ENCODE data around the gene MYL11. TPM values are rescaled to one million over a fixed set of nuclear protein-coding genes. Genes with fewer than 3 reads are reported as not detected.
"Not testable (repeated sequence)": the region's sequence is repeated elsewhere in the genome, so short reads cannot be mapped to it uniquely, and the experiment has no call there.

The MYL11 gene
- total RNA-seq, result not detected
- long read RNA-seq, result 0 reads

- intact Hi-C loops (cut with DNase I), result no loop called here
- no peak for ATAC-seq
- no peak for DNase-seq (ENCODE audit: missing footprints)
Measured at GRCh38 chr16:30374538-30374937, at the start of gene MYL11. TSS of gene MYL11 (plus strand) at chr16:30374802. CDS start at chr16:30374858, 56 bp downstream.

- intact Hi-C loops (cut with DNase I), result not testable (repeated sequence)
- DNase-seq (ENCODE audit: missing footprints), result peak; percentile 94
- peak; percentile 97 for ATAC-seq
Measured at GRCh38 chr16:30334473-30334989, 40.1 kb upstream of the MYL11 start.

GRCh38 chr16:30335028-30335597 lies 39.5 kb upstream of the MYL11 start:
- DNase-seq (ENCODE audit: missing footprints) (peak; percentile 96), ATAC-seq (peak; percentile 96)
- intact Hi-C loops (cut with DNase I), result not testable (repeated sequence)

GRCh38 chr16:30335598-30336474 lies 38.8 kb upstream of the MYL11 start:
- intact Hi-C loops (cut with DNase I), result no loop called here
- DNase-seq (ENCODE audit: missing footprints) (no peak), ATAC-seq (peak; percentile 30)

- intact Hi-C loops (cut with DNase I); ATAC-seq; DNase-seq (ENCODE audit: missing footprints): not testable (repeated sequence)
Measured at GRCh38 chr16:30337964-30338357, 36.6 kb upstream of the MYL11 start.

- DNase-seq (ENCODE audit: missing footprints); intact Hi-C loops (cut with DNase I); ATAC-seq: not testable (repeated sequence)
Measured at GRCh38 chr16:30338715-30339114, 35.9 kb upstream of the MYL11 start.

- no peak for ATAC-seq
- intact Hi-C loops (cut with DNase I), result no loop called here
- no peak for DNase-seq (ENCODE audit: missing footprints)
Measured at GRCh38 chr16:30340621-30341020, 34.0 kb upstream of the MYL11 start.

GRCh38 chr16:30341971-30342370 lies 32.6 kb upstream of the MYL11 start:
- intact Hi-C loops (cut with DNase I); DNase-seq (ENCODE audit: missing footprints); ATAC-seq: not testable (repeated sequence)

GRCh38 chr16:30342751-30343490 lies 31.7 kb upstream of the MYL11 start:
- ATAC-seq, result no peak
- intact Hi-C loops (cut with DNase I), result no loop called here
- no peak for DNase-seq (ENCODE audit: missing footprints)

- DNase-seq (ENCODE audit: missing footprints); intact Hi-C loops (cut with DNase I); ATAC-seq: not testable (repeated sequence)
Measured at GRCh38 chr16:30343491-30343820, 31.1 kb upstream of the MYL11 start.

- ATAC-seq (no peak), DNase-seq (ENCODE audit: missing footprints) (no peak)
- intact Hi-C loops (cut with DNase I), result no loop called here
Measured at GRCh38 chr16:30346286-30346685, 28.3 kb upstream of the MYL11 start.

- DNase-seq (ENCODE audit: missing footprints) (no peak), ATAC-seq (no peak)
- intact Hi-C loops (cut with DNase I), result no loop called here
Measured at GRCh38 chr16:30348113-30348512, 26.5 kb upstream of the MYL11 start.

GRCh38 chr16:30348929-30349328 lies 25.7 kb upstream of the MYL11 start:
- no peak for ATAC-seq
- DNase-seq (ENCODE audit: missing footprints), result no peak
- intact Hi-C loops (cut with DNase I), result no loop called here

GRCh38 chr16:30349675-30350074 lies 24.9 kb upstream of the MYL11 start:
- DNase-seq (ENCODE audit: missing footprints) (no peak), ATAC-seq (no peak)
- intact Hi-C loops (cut with DNase I), result no loop called here

- no peak for ATAC-seq
Measured at GRCh38 chr16:30350134-30350871, 24.3 kb upstream of the MYL11 start.

GRCh38 chr16:30351001-30351441 lies 23.6 kb upstream of the MYL11 start:
- no peak for ATAC-seq
- intact Hi-C loops (cut with DNase I), result no loop called here
- DNase-seq (ENCODE audit: missing footprints), result no peak

More at GRCh38 chr16:30350134-30350871, 24.3 kb upstream of the MYL11 start:
- DNase-seq (ENCODE audit: missing footprints), result no peak
- intact Hi-C loops (cut with DNase I), result no loop called here

- DNase-seq (ENCODE audit: missing footprints) (peak; percentile 81), ATAC-seq (peak; percentile 32)
- intact Hi-C loops (cut with DNase I), result no loop called here
Measured at GRCh38 chr16:30351586-30352419, 22.8 kb upstream of the MYL11 start.

Data from Right ventricle myocardium inferior (tissue), 1 donor.